Muscle layer of duodenum (tissue), 2 donors: ENCODE results near the gene MCF2L.

Experiments used
- H3K27ac ChIP-seq: one replicate; pipeline ENCODE4 v1.7.0; 2013; ENCODE audit warnings: mild to moderate bottlenecking, low read length
- H3K27me3 ChIP-seq: one replicate; pipeline ENCODE4 v1.7.0; 2013; ENCODE audit warnings: low read depth, mild to moderate bottlenecking, control low read depth, low read length
- H3K36me3 ChIP-seq, 2 donors: one replicate each; pipeline ENCODE4 v1.7.0; 2013; ENCODE audit warnings: low read length in 2 of 2, control low read depth in 1 of 2, mild to moderate bottlenecking in 1 of 2; ENCODE audit not compliant: insufficient read depth in 2 of 2, control insufficient read depth in 1 of 2
- H3K4me1 ChIP-seq, 2 donors: one replicate each; pipeline ENCODE4 v1.7.0; 2013; ENCODE audit warnings: low read length in 2 of 2, mild to moderate bottlenecking in 2 of 2, control low read depth in 1 of 2, moderate library complexity in 1 of 2; ENCODE audit not compliant: insufficient read depth in 2 of 2, control insufficient read depth in 1 of 2
- H3K4me3 ChIP-seq, 2 donors: one replicate each; pipeline ENCODE4 v1.7.0; 2013; ENCODE audit warnings: low read length in 2 of 2, low read depth in 1 of 2, mild to moderate bottlenecking in 1 of 2
- H3K9me3 ChIP-seq, 2 donors: one replicate each; pipeline ENCODE4 v1.7.0; 2013; ENCODE audit warnings: low read length in 2 of 2, control low read depth in 1 of 2, mild to moderate bottlenecking in 1 of 2; ENCODE audit not compliant: control insufficient read depth in 1 of 2
- donor health status: healthy.

MCF2L gene

GRCh38 chr13:113112893-113113845, 144.2 kb downstream of the MCF2L start:
- no peaks in the 10 kb centered on the region for H3K36me3 ChIP-seq
- H3K9me3 ChIP-seq = no peaks in the 10 kb centered on the region
- H3K4me3 ChIP-seq = no peak overlapping the region
- peaks cover 0 to 16% of the 10 kb centered on the region in 2 donors for H3K4me1 ChIP-seq
- peaks cover 7% of the 10 kb centered on the region for H3K27me3 ChIP-seq
- H3K27ac ChIP-seq = no peak overlapping the region

GRCh38 chr13:113113846-113114271, 144.8 kb downstream of the MCF2L start:
- Histone ChIP-seq H3K9me3 (no peaks in the 10 kb centered on the region), H3K27me3 (peaks cover 7% of the 10 kb centered on the region), H3K4me1 (peaks cover 0 to 16% of the 10 kb centered on the region in 2 donors), H3K36me3 (no peaks in the 10 kb centered on the region), H3K27ac (no peak overlapping the region), H3K4me3 (no peak overlapping the region)

- no peak overlapping the region for H3K4me3 ChIP-seq
- no peak overlapping the region for H3K27ac ChIP-seq
- no peaks in the 10 kb centered on the region for H3K9me3 ChIP-seq
- no peaks in the 10 kb centered on the region for H3K36me3 ChIP-seq
- H3K4me1 ChIP-seq = peaks cover 0 to 12% of the 10 kb centered on the region in 2 donors
- peaks cover 1% of the 10 kb centered on the region for H3K27me3 ChIP-seq
Measured at GRCh38 chr13:113114511-113115362, 145.7 kb downstream of the MCF2L start.

GRCh38 chr13:113115363-113116205, 146.6 kb downstream of the MCF2L start:
- H3K4me1 ChIP-seq = peaks cover 0 to 4% of the 10 kb centered on the region in 2 donors
- no peak overlapping the region for H3K27ac ChIP-seq
- H3K27me3 ChIP-seq = no peaks in the 10 kb centered on the region
- H3K36me3 ChIP-seq = no peaks in the 10 kb centered on the region
- H3K4me3 ChIP-seq = no peak overlapping the region
- H3K9me3 ChIP-seq = no peaks in the 10 kb centered on the region

- Histone ChIP-seq H3K4me1 (no peaks in the 10 kb centered on the region), H3K27ac (no peak overlapping the region), H3K27me3 (no peaks in the 10 kb centered on the region), H3K36me3 (no peaks in the 10 kb centered on the region), H3K4me3 (no peak overlapping the region), H3K9me3 (no peaks in the 10 kb centered on the region)
Measured at GRCh38 chr13:113116206-113116800, 147.3 kb downstream of the MCF2L start.

GRCh38 chr13:113116871-113117271, 147.9 kb downstream of the MCF2L start:
- H3K4me1 ChIP-seq = no peaks in the 10 kb centered on the region
- no peak overlapping the region for H3K27ac ChIP-seq

GRCh38 chr13:113117335-113117872, 148.4 kb downstream of the MCF2L start:
- no peak overlapping the region for H3K27ac ChIP-seq
- no peaks in the 10 kb centered on the region for H3K4me1 ChIP-seq
- H3K27me3 ChIP-seq = no peaks in the 10 kb centered on the region
- H3K4me3 ChIP-seq = no peak overlapping the region
- no peaks in the 10 kb centered on the region for H3K36me3 ChIP-seq
- no peaks in the 10 kb centered on the region for H3K9me3 ChIP-seq

More at GRCh38 chr13:113116871-113117271, 147.9 kb downstream of the MCF2L start:
- H3K36me3 ChIP-seq = no peaks in the 10 kb centered on the region
- no peak overlapping the region for H3K4me3 ChIP-seq
- H3K27me3 ChIP-seq = no peaks in the 10 kb centered on the region
- H3K9me3 ChIP-seq = no peaks in the 10 kb centered on the region

- no peaks in the 10 kb centered on the region for H3K36me3 ChIP-seq
- no peaks in the 10 kb centered on the region for H3K9me3 ChIP-seq
- no peak overlapping the region for H3K4me3 ChIP-seq
- H3K27ac ChIP-seq = no peak overlapping the region
- H3K27me3 ChIP-seq = no peaks in the 10 kb centered on the region
- no peaks in the 10 kb centered on the region for H3K4me1 ChIP-seq
Measured at GRCh38 chr13:113117911-113118260, 148.9 kb downstream of the MCF2L start.

GRCh38 chr13:113118261-113119021, 149.4 kb downstream of the MCF2L start:
- Histone ChIP-seq H3K27ac (no peak overlapping the region), H3K36me3 (no peaks in the 10 kb centered on the region), H3K4me1 (no peaks in the 10 kb centered on the region), H3K9me3 (no peaks in the 10 kb centered on the region), H3K4me3 (no peak overlapping the region), H3K27me3 (no peaks in the 10 kb centered on the region)
